GM13977 (cell line): ENCODE data around the gene CPE.

Experiments
- DNase-seq: peaks from one replicate; pipeline ENCODE4 v3.0.0; 2012; ENCODE audit warnings: low spot score
- in situ Hi-C: fragments of 300-500 bp; cut with MboI; formaldehyde crosslinking; loops from one replicate; pipeline ENCODE4 v1.12.0; 2022; ENCODE audit warnings: low sequenced_read_pairs, low pct_unique_long_range_greater_than_20kb, mixed read lengths, inconsistent platforms; ENCODE audit not compliant: unreplicated experiment
- TF ChIP-seq, protein P1 (sequence below): IDR thresholded peaks from 2 replicates; pipeline ENCODE4 v1.5.1; 2012; ENCODE audit warnings: mild to moderate bottlenecking, control low read depth; ENCODE audit not compliant: insufficient read depth; ENCODE audit errors: extremely low read depth, missing control alignments

The CPE gene

DNA sequence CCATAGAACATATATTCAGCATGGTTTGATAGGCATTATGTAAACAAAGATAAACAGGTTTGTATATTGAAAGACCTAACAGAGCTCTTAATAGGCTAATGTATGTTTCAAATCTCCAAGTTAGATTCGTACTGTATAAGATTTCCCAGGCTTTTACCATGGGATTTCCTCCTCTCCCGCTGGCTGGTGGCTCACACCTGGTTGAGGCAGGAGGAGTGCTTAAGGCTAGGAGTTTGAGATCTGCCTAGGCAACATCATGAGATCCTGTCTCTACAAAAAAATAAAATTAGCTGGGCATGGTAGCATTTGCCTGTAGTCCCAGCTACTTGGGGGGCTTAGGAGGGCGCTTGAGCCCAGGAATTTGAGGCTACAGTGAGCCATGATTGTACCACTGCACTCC lies 5.4 kb downstream of the CPE start:
- TF ChIP-seq, protein P1, sequence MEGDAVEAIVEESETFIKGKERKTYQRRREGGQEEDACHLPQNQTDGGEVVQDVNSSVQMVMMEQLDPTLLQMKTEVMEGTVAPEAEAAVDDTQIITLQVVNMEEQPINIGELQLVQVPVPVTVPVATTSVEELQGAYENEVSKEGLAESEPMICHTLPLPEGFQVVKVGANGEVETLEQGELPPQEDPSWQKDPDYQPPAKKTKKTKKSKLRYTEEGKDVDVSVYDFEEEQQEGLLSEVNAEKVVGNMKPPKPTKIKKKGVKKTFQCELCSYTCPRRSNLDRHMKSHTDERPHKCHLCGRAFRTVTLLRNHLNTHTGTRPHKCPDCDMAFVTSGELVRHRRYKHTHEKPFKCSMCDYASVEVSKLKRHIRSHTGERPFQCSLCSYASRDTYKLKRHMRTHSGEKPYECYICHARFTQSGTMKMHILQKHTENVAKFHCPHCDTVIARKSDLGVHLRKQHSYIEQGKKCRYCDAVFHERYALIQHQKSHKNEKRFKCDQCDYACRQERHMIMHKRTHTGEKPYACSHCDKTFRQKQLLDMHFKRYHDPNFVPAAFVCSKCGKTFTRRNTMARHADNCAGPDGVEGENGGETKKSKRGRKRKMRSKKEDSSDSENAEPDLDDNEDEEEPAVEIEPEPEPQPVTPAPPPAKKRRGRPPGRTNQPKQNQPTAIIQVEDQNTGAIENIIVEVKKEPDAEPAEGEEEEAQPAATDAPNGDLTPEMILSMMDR: no peak
- DNase-seq: no peak
- in situ Hi-C loops: no loop called here

DNA sequence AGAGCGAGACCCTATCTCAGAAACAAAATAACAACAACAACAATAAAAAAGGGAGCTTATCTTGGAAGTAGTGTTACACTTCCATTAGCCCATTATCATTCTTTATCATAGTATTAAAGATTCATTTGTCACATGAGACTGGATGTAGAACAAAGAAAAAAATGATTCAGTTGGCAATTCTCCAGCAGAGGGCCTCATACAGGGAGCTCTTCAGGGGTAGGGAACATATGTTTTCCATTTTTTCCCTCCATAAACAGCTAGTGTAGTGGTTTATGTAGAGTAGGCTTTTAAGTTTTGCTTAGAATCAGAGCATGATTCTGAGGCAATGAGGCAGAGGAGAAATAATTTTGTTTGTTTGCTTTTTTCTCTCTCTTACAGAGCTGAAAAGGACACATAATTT lies 5.8 kb downstream of the CPE start:
- in situ Hi-C loops: no loop called here
- TF ChIP-seq, protein P1: no peak
- no peak for DNase-seq

DNA sequence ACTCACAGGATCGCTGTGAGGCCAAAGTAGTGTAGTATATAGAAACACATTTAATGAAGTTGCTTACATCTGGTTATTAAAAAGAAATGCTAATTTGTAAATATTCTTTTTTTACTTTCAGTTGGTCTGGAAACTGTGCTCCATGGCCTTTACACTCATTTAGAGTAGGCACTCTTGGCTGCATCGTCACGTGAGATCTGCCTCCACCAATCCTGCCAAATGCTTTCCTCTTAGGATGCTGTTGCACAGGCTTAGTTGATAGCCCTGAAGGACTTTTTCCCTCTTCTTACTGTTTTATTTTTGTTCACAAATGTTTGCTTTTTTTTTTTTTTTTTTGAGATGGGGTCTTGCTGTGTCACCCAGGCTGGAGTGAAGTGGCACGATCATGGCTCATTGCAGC lies 6.3 kb downstream of the CPE start:
- no peak for DNase-seq
- in situ Hi-C loops: no loop called here
- TF ChIP-seq, protein P1: no peak

DNA sequence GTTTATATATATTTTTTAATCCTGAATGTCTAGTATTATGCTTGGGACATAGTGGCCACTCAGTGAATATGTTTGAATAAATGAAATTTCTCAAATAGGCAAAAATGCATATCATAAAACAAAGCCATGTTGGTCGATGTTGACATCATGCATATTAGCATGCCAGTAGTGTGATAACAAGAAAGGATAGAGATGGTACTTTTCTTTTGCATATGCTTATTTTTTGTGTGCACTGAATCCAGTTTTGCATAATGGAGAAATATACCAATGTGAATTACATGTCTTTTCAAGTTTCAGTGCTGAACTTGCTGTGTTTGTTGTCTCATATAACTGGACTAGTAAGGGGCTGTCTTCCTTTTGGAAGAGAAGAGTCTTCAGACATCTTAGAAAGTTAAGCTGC lies 7.5 kb downstream of the CPE start:
- in situ Hi-C loops: no loop called here
- DNase-seq: no peak
- TF ChIP-seq, protein P1: no peak

DNA sequence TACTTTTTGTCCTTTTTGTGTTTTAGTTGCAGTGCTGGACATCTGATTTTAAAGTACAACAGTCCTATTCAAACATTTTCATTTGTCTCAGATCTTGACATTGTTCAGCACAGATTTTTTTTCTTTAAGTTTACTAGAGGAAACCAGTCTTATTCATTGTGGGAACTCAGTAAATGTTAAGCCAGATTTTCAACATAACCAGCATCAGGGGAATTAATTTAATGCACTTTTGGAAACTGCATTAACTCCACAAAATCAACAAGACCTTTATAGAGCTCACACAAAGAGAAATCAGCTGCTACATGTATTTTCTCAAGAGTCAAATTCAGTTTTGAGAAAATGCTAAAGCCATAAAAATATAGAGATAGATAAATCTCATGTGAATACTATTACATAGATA lies 9.9 kb downstream of the CPE start:
- DNase-seq: no peak
- in situ Hi-C loops: no loop called here
- TF ChIP-seq, protein P1: no peak

DNA sequence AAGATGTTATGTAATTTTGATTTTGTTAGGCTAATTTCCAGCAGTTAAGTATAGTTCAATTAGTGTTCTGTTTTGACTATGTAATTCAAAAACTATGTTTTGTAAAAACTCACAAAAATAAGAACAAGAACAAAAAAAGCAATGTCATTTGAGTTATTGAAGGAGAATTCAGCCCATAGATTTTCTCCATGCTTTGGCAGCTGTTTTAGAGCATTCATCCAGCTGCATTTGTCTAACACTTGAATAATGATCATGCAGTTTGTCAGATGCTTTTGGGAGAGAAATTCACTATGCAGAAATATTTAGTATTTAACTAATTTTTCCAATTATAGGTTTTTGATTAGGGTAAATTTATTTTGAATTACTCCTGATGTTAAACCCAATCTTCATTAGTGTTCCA lies 14.2 kb downstream of the CPE start:
- DNase-seq: no peak
- TF ChIP-seq, protein P1: no peak
- in situ Hi-C loops: no loop called here

DNA sequence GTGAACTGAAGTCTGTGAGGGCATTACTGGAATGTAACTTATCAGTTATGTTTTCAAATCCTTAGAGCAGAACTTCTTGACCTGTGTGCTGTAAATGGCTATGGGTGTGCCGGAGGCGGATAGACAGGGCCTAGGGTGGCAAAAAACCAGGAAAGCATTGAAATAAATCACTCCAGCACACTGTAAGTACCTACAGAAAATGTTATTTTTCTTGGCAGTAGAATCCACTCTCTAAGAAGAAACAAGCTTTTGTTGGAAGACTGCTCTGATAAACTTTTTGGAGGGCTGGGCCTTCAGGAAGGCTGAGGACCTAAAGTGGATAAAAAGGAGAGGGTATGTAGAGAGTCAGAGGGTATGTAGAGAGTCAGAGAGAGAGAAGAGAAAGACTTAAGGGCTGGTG lies 14.9 kb downstream of the CPE start:
- in situ Hi-C loops: no loop called here
- TF ChIP-seq, protein P1: no peak
- no peak for DNase-seq
